HFFc6 (cell line): Measurements from ENCODE around the gene FRMD4A. TPM values are rescaled to one million over a fixed set of nuclear protein-coding genes. Genes with fewer than 3 reads are reported as not detected.

Source experiments
- DNase-seq: peaks from one replicate; pipeline ENCODE4 v3.0.0-alpha.2; 2018
- H3K27ac Mint-ChIP-seq: 2 replicates; pipeline ENCODE4 v1.8.0; 2020; ENCODE audit warnings: mild to moderate bottlenecking, mixed read lengths
- H3K27me3 Mint-ChIP-seq: 2 replicates; pipeline ENCODE4 v1.8.0; 2021; ENCODE audit warnings: mild to moderate bottlenecking, moderate library complexity, mixed read lengths; ENCODE audit not compliant: insufficient read depth
- H3K36me3 Mint-ChIP-seq: 2 replicates; pipeline ENCODE4 v1.8.0; 2021; ENCODE audit warnings: low read depth, mixed read lengths
- H3K4me1 Mint-ChIP-seq: 2 replicates; pipeline ENCODE4 v1.8.0; 2020; ENCODE audit warnings: low read depth, mixed read lengths
- H3K4me3 Mint-ChIP-seq: 2 replicates; pipeline ENCODE4 v1.8.0; 2020; ENCODE audit warnings: mild to moderate bottlenecking, moderate library complexity, mixed read lengths
- H3K9me3 Mint-ChIP-seq: 2 replicates; pipeline ENCODE4 v1.8.0; 2020; ENCODE audit warnings: mild to moderate bottlenecking, mixed read lengths
- total RNA-seq, 6 experiments: library from RNA; stranded (reverse); fragmentation: NEBNext Ultra II Directional; extraction: Animal tissue kit (Norgen Biotek cat#: 25700); gene quantifications; 2 replicates in 1 of 6; 3 replicates in 5 of 6; pipeline ENCODE4 v1.2.3, GENCODE V29; 2021
- TF ChIP-seq, protein P1 (sequence below): fragments of 200-600 bp; sonication (generic); IDR thresholded peaks from 2 replicates; pipeline ENCODE4 v1.5.0; 2021; ENCODE audit warnings: antibody characterized with exemption, mild to moderate bottlenecking

The FRMD4A gene
- total RNA-seq, 6 experiments from 2014 or later = 76.7 to 117 (median 92.3) TPM

DNA sequence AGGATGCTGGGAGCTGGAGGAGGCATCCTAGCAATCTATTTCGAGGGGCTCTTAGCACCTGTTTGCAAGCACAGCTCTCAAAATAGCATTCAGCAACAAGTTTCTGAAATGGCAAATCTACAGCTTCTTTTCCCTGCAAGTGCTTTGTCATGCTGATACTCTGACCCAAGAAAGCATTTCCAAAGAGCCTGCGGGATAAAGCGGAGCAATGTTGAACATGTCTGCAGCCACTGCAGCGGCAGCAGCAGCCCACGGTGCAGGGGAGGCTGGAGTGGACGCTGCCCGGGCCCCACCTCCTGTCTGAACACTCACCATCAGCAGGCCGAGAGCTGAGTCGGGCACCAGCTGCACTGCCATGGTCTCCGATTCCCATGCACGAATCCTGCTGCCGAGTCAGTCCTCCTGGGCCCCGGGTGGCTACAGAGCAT is 964 bp downstream of the FRMD4A start:
- TF ChIP-seq, protein P1, sequence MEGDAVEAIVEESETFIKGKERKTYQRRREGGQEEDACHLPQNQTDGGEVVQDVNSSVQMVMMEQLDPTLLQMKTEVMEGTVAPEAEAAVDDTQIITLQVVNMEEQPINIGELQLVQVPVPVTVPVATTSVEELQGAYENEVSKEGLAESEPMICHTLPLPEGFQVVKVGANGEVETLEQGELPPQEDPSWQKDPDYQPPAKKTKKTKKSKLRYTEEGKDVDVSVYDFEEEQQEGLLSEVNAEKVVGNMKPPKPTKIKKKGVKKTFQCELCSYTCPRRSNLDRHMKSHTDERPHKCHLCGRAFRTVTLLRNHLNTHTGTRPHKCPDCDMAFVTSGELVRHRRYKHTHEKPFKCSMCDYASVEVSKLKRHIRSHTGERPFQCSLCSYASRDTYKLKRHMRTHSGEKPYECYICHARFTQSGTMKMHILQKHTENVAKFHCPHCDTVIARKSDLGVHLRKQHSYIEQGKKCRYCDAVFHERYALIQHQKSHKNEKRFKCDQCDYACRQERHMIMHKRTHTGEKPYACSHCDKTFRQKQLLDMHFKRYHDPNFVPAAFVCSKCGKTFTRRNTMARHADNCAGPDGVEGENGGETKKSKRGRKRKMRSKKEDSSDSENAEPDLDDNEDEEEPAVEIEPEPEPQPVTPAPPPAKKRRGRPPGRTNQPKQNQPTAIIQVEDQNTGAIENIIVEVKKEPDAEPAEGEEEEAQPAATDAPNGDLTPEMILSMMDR = no peak
- no peaks in the 10 kb centered on the region for H3K9me3 Mint-ChIP-seq
- no peaks in the 10 kb centered on the region for H3K4me1 Mint-ChIP-seq
- peaks cover 42% of the 10 kb centered on the region for H3K27me3 Mint-ChIP-seq
- H3K27ac Mint-ChIP-seq = no peak overlapping the region
- no peak for DNase-seq
- H3K36me3 Mint-ChIP-seq = no peaks in the 10 kb centered on the region
- no peak overlapping the region for H3K4me3 Mint-ChIP-seq

DNA sequence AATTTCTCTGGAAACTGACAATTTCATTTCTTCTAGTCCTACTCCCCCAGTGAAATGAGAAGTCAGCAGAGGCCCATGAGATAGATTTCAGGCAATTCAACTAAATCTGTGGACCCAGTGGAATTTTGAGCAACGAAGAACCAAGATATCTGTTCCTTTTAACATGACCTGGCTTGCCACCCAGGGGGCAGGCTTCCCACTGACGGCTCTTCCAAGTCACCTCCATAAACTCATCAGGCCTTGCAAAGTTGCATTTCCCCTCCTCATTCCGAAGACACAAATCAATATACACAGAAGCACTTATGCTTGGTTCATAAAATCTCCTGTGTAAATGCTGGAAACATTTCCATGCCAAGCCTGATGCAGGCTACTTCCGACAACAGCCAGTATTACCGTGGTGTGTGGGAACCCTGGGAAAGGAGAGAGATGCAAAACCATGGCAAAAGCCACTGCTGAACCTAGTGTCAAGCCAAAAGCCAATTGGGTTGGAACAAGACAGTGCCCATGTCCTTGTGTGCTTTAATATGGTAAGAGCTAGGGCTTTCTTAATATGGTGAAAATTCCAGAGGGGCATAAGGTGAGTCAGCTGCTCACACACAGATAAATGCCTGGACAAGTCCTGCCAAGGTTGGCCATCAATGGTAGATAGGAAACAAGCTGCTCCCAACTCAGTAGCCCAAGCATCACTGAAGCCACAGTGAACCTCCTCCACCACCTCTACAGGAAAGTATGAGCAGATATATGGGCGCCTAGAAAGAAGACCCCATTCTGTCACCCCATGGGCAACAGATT is 1.6 kb downstream of the FRMD4A start:
- Mint-ChIP-seq H3K36me3 (no peaks in the 10 kb centered on the region), H3K27ac (no peak overlapping the region), H3K27me3 (peaks cover 38% of the 10 kb centered on the region), H3K9me3 (no peaks in the 10 kb centered on the region), H3K4me3 (no peak overlapping the region), H3K4me1 (no peaks in the 10 kb centered on the region)
- DNase-seq = no peak
- TF ChIP-seq, protein P1 = no peak

DNA sequence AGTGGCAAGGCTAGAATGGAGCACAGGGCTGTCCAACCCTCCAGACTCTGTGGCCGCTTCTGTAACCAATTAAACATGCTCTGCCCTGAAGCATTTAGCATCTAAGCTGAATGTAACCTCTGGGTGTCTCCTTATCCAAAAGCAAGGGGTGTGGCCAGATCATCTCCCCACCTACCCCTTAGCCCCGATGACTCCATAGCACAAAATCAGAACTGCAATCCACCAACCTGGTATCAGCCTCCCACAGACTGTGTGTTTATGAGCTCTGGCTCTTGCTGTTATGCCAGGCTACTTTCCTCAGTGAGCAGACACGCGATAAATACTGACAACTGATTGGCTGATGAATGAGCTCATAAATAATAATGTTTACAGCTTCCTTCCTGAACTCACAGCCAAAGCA is 3.2 kb downstream of the FRMD4A start:
- no peaks in the 10 kb centered on the region for H3K9me3 Mint-ChIP-seq
- H3K27me3 Mint-ChIP-seq = peaks cover 27% of the 10 kb centered on the region
- DNase-seq = no peak
- H3K27ac Mint-ChIP-seq = no peak overlapping the region
- no peaks in the 10 kb centered on the region for H3K36me3 Mint-ChIP-seq
- TF ChIP-seq, protein P1 = no peak
- no peak overlapping the region for H3K4me3 Mint-ChIP-seq
- H3K4me1 Mint-ChIP-seq = no peaks in the 10 kb centered on the region

DNA sequence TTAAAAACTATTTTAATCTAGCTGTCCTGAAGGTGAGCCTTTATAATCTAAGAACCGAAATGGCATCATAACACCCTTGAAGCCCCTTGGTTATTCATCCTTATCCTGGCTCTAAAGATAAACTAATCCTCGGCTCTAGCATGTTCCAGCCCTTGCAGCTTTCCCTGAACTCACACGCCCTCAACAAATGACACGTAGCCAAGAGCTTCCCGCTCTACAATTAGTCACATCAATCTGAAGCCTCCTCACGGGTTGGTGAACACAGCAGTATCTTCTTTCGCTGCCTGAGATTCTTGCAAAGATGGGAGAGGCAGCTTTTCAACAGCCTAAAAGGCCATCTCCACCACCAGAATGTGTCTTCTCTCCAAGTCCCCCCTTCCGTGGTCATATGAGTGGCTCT is 4.1 kb downstream of the FRMD4A start:
- Mint-ChIP-seq H3K4me1 (no peaks in the 10 kb centered on the region), H3K36me3 (no peaks in the 10 kb centered on the region), H3K4me3 (no peak overlapping the region), H3K9me3 (no peaks in the 10 kb centered on the region), H3K27ac (no peak overlapping the region), H3K27me3 (peaks cover 26% of the 10 kb centered on the region)
- TF ChIP-seq, protein P1 = no peak
- no peak for DNase-seq

DNA sequence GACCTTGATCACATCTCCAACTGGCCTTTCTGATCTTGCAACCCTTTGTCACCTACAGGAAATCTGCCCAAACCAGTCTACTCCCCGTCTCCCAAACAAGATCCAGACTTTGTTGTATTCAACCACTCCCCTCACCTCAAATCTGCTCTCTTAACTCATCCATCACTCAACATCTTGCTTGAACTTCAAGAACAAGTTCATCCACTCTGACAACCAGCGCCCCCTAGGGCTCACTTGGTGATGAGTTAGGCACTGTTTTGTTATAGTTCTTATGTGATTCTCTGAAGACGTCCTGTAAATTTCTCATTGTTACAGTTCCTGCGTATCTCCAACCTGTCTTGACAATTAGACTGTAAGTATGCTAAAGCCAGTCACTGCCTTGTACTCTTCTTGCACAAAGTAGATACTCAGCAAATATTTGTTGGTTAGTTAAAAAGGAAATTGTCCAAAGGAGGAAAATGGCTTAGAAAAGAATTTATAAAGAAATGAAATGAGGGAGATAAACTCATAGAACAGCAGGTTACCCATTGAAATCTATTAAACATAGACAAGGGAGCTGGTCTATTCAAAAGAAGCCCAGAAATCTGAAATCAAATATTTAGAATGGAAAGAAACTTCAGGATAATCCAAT is 5.3 kb downstream of the FRMD4A start:
- H3K4me3 Mint-ChIP-seq = no peak overlapping the region
- H3K4me1 Mint-ChIP-seq = no peaks in the 10 kb centered on the region
- peaks cover 30% of the 10 kb centered on the region for H3K27me3 Mint-ChIP-seq
- DNase-seq = no peak
- TF ChIP-seq, protein P1 = peak; percentile 76
- H3K9me3 Mint-ChIP-seq = no peaks in the 10 kb centered on the region
- no peaks in the 10 kb centered on the region for H3K36me3 Mint-ChIP-seq
- no peak overlapping the region for H3K27ac Mint-ChIP-seq
